Stimulated activated CD8-positive, alpha-beta memory T cell treated with anti-CD3 and anti-CD28 coated beads, Interleukin-15, amount 100 ng/mL, for 24 hours (primary cell): ENCODE results near the gene EDIL3.
"Not testable (repeated sequence)": the region's sequence is repeated elsewhere in the genome, so short reads cannot be mapped to it uniquely, and the experiment has no call there.

Source experiments
- DNase-seq: peaks from one replicate; pipeline ENCODE4 v3.0.0-alpha.2; 2020; ENCODE audit warnings: low read depth

Gene EDIL3

DNA sequence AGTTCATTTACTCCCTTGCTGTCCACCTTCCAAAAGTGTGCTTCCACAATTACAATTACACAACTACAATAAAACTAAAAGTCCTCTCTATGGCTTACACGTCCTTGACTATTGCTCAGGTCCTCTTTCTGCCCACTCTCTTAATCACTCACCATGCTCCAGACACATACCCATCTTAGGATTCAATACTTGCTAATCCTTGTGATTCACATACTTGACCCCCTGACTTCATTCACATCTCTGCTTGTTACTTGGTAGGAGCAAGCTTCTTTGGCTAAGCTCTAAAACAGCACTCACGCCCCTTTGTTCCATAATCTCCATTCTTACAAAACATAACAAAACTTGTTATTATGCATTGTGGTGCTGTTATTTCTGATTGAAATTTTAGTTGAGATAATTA lies 215.8 kb downstream of the EDIL3 start:
- DNase-seq, result no peak

DNA sequence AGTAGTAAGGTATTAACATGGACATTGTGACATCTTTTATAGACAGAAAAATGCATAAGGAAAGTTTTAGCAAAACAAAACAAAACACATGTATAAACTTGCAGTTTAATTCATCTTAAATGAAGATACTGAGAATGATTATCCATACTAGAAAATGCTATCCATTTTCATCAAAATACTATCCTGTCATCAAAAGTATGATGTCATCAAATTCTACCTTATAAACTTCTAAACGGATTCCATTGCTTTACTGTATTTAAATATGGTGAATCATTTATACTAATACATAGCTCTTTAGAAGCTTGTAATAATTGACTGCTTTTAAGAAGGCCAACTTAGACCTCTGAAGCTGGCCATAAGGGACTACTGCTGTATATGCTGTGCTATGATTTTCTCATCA lies 221.0 kb downstream of the EDIL3 start:
- DNase-seq, result no peak

DNA sequence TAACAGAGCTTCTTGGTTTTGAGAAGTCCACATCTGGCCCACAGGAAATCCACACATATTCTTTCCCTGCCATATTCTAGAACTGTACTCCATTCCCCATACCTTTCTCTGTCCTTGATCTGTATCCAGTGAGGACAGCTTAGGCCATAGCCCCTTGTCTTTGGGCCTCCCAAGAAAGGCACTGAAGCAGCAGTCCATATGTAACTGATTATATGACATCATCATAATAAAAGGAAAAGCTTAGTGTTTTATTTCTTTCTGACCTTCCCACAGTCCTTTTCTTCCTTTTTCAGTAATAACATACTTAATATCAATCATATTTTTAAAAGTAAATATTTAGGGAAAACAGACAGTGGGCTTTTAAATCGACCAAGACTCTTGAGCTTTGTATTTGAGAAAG lies 222.0 kb downstream of the EDIL3 start:
- DNase-seq, result no peak

DNA sequence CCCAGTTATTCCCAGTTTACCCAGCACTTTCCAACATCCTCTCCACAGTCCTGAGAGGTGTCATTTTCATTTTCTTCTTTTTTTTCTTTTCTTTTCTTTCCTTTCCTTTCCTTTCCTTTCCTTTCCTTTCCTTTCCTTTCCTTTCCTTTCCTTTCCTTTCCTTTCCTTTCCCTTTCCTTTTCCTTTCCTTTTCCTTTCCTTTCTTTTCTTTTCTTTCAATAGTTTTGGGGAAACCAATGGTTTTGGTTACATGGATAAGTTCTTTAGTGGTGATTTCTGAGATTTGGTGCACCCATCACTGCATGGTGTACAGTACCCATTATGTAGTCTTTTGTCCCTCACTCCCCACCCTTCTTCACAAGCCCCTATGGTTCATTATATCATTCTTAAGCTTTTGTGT lies 224.0 kb downstream of the EDIL3 start:
- not testable (repeated sequence) for DNase-seq

DNA sequence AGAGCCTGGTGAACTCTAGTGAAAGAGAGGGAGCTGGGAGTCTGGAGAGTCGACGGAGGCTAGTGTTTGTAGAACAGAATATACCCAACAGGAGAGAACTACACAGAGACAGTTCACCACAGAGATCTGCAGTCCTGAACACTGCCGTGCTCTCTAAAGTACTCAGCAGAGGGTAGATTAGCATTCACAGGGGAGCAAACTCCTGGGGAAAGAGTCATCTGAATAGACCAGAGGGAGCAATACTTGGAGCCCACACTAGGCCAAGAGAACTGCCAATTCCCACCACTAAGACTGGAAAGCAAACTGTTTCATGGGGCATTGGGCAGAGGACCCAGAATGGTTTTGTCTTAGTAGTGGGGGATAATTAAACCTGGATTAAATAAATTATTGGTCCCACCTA lies 235.6 kb downstream of the EDIL3 start:
- no peak for DNase-seq

DNA sequence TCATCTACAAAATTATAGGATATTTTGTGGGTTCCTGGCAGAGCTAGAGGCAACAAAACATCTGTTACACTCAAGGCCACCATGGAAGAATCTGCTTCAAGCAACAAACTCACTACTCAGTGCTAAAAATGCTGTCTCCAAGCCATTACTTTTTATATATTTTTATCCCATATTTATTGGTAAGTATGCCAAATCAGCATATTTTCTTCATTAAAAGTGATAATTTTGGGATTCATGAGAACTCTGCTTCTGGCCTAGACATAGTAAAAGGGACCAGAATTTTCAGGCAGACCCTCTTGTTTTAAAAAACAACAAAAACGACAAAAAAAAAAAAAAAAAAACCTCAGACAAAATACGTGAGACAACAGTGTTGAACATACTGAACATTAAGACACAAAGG lies 236.0 kb downstream of the EDIL3 start:
- no peak for DNase-seq

DNA sequence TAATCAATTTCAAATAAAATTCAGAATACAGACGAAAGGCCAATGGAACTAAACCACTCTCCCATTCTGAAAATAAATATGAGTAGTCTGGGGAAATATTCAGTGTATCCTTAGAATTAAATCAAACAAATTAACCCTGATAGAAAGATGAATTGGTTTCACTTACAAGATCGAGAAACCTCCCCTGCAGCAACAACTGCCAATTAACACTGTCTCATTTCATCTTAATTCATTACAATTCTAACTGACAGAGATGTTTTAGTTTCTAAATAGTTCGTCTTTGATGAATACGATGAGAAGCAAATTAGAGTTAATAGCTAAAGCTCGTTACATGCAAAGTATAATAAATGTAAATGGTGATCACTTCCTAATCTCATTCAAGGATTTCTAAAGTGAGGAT lies 247.1 kb downstream of the EDIL3 start:
- DNase-seq, result no peak

DNA sequence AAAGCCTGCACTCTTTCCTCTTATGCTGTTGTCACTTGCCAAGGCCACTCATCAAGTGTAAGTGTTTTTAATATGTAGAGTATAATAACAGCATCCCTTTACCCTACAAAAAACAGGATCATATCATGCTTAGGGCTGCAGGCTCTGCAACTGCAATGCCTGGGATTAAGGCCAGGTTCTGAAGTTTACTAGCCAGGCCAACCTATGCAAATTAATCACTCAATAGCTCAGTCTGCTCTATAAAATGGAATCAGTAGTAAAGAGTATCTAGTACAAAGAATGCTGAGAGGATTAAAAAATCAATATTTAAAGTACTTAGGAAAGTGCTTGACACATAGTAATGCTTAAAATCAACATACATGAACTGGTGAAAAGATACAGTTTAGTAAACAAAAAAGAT lies 253.3 kb downstream of the EDIL3 start:
- no peak for DNase-seq

DNA sequence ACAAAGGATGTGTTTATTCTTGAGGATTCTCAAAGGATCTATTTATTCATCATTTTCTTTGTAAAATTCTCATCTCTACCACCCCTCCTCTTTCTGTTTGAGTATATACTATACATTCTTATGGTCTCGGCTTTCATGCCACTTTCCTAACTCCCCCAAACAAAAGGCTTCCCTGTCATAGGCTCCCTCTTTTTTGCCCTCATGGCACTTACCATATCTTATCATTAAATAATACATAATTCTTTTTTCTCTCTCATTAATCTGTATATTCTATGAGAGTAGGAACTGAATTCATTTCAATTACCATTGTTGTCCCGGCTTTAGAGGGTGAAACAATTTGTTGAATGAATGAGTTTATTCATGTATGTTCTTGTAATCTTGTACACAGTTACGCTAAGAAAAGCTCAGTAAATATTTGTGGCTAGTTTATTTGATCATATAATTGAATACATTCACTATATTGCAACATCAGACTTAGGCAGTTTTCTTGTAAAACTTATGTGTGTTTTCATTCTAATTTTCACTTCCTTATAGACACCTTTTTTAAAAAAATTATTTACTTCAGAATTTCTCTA lies 254.6 kb downstream of the EDIL3 start:
- DNase-seq, result no peak

DNA sequence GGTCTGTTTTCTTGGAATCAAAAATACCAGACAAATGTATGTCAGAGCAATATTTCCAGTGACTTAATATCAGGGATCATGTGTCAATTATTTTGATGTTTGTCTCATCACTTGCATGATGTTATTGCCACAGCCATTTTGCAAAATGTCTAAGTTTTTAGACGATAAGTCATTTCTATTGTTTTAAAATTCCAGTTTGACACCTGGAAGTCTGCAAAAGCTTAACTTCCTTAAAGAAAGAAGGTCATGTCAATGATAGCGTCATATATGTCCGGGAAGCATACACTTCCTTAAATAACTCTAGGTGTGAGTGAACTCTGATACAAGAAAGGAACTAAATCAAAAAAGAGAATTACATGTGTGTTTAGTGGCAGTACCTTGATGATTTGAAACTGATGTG lies 259.5 kb downstream of the EDIL3 start:
- no peak for DNase-seq

DNA sequence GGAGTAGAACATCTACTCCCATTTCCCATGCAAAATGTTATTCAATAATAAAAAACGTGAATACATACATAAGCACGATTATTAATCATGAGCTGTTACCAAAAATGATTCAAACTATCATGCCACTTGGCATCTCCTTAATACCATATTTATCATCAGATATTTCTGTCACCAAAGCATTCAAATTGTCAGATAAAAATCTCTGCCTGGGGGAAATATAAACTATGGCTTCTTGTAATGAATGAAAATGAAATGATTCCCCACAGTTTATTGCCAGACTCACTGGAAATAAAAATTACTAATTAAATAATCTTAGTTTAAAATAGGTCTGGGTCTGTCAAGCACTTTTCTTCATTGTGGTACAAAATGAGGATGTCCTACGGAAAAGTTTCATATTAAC lies 265.4 kb downstream of the EDIL3 start:
- DNase-seq, result no peak

DNA sequence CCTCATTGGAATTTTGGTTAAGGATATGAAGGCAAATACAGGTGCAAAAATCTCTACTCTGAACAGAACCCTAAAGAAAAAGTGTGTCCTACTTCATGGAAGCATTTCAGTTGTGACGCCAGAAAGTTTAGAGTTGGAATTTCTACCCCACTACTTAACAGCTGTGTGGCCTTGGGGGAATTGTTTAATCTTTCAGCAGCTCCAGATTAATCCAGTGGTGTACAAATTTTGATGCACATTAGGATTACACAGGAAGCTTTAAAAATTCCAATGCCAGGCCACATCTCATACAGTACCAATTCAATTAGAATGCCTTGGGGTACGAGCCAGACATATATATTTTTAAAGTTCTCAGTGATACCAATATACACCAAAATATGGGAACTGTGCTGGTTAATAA lies 266.1 kb downstream of the EDIL3 start:
- no peak for DNase-seq

DNA sequence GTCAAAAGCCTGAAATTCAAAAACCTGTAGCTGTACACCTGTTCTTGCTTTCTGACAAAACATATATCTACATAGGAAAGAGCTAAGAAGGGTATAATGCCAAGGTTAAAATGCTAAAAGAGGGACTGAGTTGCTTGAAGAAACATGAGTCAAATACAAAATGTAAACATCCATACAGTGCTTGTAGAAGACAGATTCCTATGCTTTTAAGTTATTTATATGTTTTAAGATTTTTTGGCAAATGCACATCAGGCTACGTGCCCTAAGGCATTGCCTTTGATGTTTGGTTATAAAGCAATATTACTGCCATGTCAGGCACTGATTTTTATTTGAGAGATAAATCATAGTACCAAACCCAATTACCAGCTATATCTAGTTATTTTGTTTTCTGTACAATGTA lies 269.0 kb downstream of the EDIL3 start:
- DNase-seq, result no peak

DNA sequence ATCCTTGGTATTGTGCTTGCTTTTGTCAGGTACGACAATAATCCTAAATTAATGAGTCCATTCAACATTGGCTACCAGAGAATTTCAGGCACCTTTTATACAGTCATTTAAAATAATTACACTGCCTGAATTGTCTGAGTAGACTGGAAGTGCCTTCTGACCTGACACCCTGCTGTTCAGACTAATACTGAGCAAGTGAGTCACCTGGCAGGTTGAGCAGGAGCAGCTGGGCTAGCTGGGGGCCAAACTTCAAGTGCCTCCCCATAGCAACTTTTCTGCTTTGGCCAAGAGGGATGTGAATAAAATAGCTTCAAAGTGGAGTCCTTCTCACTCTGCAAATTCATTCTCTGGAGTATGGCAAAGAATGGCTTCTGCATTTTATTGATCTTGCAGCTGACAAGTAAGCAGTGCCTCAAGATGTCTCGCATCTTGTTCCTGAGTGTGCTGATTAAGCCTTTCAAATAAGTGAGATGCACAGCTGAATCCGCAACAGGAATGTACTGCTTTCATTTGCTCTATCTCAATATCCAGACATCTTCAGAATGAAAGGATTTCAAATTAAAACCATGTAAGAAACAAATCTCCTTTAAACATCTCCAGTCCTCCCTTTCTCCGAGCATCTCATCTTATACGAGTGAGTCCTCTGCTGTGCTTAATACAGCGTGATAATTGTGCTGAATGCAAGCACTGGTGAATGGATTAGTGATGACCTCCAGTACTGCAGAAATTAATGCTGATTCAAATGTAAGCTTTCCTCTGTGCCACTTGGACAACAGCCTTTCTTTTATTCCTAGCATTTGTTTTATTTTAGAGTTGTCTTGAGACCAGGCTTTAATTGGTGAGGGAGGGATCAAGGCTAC lies 271.2 kb downstream of the EDIL3 start:
- no peak for DNase-seq

DNA sequence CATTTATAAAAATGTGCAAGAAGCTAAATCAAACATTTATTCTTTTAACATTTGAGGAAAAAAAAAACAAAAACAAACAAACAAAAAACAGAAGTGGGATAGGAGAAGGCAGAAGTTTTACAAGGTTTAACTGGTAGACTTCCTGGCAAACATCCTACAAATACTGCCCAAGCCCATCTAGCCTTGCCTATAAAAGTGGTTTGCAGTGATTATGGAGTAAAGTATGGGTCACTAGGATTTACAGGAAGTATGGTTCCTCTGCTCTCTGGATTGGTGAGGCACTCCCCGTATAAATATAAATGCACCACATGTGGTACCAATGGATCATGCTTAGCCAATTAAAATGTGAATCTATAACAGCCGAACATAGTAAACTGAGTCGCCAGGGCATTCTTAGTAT lies 291.9 kb downstream of the EDIL3 start:
- DNase-seq, result no peak

DNA sequence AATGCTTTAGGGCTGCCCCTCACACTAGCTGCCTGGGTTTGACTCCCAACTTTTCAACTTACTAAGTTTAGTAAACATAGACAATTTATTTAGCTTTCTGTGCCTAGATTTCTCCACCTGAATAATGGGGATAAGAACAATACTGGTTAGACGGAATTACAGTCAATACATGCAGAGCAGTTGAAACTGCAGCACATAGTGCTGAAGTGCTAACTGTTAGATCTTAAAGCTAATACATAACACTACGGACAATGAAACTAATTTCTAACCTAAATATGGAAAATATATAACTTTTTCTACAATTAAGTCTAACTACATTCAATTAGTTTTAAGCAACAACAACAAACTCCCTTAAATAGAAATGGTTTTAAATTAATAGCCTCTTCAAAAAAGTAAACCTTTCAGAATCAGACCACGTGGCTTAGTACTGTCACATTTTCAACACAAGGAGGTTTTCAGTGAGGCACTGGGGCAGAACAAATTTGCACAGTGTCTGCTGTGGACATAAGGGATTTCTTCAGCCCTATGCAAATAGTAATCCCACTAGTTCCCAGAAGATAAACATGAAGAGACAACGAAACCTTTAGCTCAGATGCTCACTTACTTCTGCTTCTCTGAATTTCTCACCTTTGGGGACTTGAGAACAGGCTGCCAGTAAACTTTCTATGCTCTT lies 293.4 kb downstream of the EDIL3 start:
- no peak for DNase-seq

DNA sequence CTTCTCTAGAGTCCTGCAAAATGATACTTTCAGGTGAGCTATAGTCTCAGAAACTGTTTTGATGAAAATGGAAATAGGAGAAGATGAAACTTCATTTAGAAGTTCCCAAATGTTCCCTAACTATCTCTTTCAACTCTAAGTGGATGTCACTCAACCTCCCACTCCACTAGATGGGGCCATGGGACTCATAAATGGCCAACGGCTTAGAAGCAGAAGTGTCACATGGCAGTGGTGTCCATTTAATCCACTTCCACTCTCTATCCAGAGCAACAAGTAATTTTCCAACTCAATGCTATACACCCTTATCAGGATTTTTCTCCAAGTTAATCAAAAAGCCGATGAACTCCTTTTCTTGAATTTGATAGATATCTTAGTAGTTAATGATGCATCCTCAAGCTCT lies 295.7 kb downstream of the EDIL3 start:
- DNase-seq, result no peak

DNA sequence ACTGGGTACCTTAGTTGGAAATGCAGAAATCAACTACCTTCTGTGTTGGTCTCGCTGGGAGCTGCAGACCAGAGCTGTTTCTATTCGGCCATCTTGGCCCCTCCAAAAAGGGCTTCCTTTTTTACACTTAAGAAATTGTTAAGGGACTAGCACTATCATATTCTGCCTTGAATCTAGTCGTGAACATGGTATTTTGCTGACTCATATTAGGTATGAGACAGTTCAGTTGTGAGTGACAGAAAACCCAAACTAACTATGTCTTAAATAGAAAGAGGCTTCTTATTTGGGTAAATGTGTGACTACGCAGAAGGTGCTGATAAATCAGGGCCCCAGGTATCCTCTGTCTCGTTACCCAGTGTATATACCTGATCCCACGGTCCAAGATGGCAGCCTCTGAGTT lies 298.2 kb downstream of the EDIL3 start:
- DNase-seq, result no peak

DNA sequence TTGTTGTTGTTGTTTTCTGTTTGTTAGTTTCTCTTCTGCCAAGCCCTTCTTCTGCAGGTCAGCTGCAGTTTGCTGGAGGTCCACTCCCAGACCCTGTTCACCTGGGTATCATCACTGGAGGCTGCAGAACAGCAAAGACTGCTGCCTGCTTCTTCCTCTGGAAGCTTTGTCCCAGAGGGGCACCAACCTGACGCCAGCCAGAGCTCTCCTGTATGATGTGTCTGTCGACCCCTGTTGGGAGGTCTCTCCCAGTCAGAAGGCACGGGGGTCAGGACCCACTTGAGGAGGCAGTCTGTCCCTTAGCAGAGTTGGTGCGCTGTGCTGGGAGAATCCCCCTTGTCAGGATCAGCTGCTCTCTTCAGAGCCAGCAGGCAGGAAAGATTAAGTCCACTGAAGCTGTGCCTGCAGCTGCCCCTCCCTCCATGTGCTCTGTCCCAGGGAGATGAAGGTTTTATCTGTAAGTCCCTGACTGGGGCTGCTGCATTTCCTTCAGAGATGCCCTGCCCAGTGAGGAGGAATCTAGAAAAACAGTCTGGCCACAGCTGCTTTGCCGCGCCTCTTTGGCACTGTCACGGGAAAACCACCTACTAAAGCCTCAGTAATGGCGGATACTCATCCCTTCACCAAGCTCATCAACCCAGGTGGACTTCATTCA lies 299.2 kb downstream of the EDIL3 start:
- DNase-seq, result no peak

DNA sequence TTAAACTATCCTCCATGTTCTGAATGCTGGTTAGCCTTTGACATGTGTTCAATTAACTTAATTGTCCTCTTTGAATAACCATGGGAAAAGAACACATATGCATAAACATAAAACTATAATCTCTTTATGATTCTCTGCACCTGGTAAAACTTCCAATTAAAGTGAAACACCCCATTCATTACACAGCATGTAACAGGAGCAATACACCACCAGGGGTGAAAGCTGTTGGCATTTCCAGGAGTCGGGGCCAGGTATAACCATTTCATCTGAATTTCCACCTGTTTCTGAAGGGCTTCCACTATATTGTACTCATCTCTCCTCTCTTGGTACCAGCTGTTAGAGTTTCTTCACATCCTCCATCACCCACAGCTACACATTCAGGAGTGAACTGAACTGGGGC lies 303.8 kb downstream of the EDIL3 start:
- no peak for DNase-seq

DNA sequence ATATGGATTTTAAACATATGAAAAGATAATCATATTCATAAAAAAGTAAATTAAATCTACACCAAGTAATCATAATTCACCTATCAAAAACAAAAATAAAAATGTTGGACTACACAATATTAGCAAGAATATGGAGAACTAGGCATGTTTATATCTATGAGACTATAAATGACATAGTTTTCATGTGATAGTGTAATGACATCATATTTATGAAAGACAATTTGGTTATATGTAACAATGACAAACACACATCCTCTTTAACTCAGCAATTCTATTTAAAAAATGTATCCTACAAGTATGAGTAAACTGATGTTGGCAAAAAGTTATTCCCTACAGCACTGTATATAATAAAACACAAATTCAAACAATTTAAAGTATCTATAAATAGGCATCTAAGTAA lies 312.3 kb downstream of the EDIL3 start:
- DNase-seq, result no peak

DNA sequence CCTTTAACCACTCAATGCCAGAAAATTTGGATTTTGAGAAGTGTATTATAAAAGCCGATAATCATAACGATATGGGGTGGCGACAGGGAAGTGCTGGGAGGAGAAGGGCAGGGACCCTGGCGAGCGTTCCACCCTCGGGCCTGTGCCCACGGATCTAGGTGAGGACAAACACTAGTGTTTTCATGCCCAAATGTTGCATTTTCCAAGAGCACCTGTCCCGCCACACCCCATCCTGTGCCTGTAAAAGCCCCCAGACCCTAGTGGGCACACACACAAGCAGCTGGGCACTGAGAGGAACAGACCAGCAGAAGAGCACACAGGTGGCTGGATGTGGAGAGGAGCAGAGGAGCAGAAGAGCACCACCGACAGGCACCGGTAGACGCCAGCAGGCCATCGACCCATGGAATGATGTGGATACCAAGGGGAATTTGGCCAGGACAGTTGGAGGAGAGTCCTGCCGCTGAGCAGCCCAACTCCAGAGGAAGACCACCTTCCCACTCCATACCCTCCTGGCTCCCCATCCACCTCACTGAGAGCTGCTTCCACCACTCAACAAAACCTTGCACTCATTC lies 315.0 kb downstream of the EDIL3 start:
- no peak for DNase-seq

DNA sequence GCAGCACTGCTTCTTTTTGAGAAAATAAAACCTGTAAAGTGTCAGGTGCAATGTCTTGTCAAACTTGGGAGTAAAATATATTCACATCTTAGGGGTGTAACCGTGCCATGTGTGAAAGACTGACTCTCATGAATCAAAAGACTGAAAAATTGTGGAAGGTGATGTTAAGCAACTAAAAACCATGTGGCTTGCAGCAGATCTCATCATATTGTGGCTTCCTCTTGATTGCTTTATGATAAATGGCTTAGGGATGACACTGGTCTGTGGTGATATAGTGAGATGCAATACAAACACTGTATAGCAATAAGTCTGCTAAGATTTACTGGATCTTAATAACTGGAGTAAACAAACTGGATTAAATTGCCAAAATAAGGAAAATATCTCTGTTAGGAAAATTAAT lies 321.6 kb downstream of the EDIL3 start:
- DNase-seq, result no peak
